HEK293 (cell line): ENCODE measurements around the gene LRRC8C.

Experiments used
- BCL11A ChIP-seq: fragments of 450-650 bp; formaldehyde crosslinking; IDR thresholded peaks from 2 replicates; pipeline ENCODE4 v1.5.1; 2016; ENCODE audit warnings: low read depth, missing biosample characterization, missing genetic modification characterization
- KLF16 ChIP-seq: fragments of 450-650 bp; formaldehyde crosslinking; IDR thresholded peaks from 2 replicates; pipeline ENCODE4 v1.5.1; 2017; ENCODE audit warnings: missing biosample characterization, missing genetic modification characterization
- ZNF48 ChIP-seq: fragments of 450-650 bp; formaldehyde crosslinking; IDR thresholded peaks from 2 replicates; pipeline ENCODE4 v1.5.1; 2016; ENCODE audit warnings: missing biosample characterization, missing genetic modification characterization
- ZNF560 ChIP-seq: fragments of 450-650 bp; formaldehyde crosslinking; IDR thresholded peaks from 2 replicates; pipeline ENCODE4 v1.5.1; 2017; ENCODE audit warnings: missing biosample characterization, missing genetic modification characterization, borderline replicate concordance
- TF ChIP-seq, protein P1 (sequence below): fragments of 450-650 bp; formaldehyde crosslinking; IDR thresholded peaks from 2 replicates; pipeline ENCODE4 v1.5.1; 2016; ENCODE audit warnings: missing biosample characterization, missing genetic modification characterization

DNA sequence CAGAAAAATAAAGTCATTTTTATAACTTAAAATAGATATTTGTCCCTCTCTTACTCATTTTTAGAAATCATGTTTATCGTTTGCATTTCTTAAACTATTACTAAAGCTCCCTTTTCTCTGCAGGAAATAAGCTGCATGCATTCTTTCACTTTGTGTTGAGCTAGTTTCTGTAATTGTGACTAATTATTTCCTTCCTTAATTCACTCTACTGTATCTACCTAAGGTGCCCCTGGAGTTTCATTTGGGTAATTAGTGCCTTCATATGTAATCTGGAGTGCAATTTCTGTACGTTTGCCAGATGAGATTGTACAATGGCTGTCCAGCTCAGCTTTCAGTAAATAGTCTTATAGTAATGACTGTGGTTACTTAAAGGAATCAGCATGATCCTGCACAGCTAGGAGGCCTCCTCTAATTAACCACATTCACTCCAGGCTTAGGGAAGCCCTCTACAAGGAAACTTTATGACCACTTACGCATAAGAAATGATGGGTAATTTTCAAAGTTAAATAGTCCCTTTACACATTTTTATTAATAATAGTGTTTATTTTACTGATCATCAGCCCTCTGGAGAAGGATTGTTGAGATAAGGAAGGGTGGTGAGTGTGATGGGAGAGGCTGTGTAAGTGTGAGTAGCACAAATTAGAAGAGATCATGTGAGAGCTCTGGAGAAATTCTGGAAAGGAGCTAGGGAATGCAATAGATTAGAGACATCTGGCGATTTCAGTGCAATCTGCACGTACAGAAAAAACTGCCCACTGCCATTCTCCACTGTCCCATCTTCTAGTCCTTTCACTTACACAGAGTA is 86.8 kb downstream of the LRRC8C start:
- TF ChIP-seq BCL11A (peak; percentile 97), ZNF560 (tag by site-specific recombination) (no peak), KLF16 (no peak), ZNF48 (tag by site-specific recombination) (no peak)
- TF ChIP-seq, protein P1, sequence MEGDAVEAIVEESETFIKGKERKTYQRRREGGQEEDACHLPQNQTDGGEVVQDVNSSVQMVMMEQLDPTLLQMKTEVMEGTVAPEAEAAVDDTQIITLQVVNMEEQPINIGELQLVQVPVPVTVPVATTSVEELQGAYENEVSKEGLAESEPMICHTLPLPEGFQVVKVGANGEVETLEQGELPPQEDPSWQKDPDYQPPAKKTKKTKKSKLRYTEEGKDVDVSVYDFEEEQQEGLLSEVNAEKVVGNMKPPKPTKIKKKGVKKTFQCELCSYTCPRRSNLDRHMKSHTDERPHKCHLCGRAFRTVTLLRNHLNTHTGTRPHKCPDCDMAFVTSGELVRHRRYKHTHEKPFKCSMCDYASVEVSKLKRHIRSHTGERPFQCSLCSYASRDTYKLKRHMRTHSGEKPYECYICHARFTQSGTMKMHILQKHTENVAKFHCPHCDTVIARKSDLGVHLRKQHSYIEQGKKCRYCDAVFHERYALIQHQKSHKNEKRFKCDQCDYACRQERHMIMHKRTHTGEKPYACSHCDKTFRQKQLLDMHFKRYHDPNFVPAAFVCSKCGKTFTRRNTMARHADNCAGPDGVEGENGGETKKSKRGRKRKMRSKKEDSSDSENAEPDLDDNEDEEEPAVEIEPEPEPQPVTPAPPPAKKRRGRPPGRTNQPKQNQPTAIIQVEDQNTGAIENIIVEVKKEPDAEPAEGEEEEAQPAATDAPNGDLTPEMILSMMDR: no peak
